Right renal cortex interstitium (tissue), 3 donors: ENCODE measurements around the gene SRL. TPM values are rescaled to one million over a fixed set of nuclear protein-coding genes. Genes with fewer than 3 reads are reported as not detected.
"Not testable (repeated sequence)": the region's sequence is repeated elsewhere in the genome, so short reads cannot be mapped to it uniquely, and the experiment has no call there.

Experiments used
- DNase-seq, 3 donors: peaks; one replicate each; pipeline ENCODE4 v3.0.0-alpha.2; 2013; ENCODE audit warnings: low read depth in 3 of 3, low spot score in 2 of 3
- polyA plus RNA-seq, 3 donors: library from polyadenylated mRNA; unstranded; fragments of 120-200 nt; gene quantifications; one replicate each; pipeline ENCODE4 v1.2.1, GENCODE V29; 2013; ENCODE audit not compliant: insufficient read length in 3 of 3

Gene SRL
- polyA plus RNA-seq, 3 donors = 1.2 to 1.6 (median 1.2) TPM

DNA sequence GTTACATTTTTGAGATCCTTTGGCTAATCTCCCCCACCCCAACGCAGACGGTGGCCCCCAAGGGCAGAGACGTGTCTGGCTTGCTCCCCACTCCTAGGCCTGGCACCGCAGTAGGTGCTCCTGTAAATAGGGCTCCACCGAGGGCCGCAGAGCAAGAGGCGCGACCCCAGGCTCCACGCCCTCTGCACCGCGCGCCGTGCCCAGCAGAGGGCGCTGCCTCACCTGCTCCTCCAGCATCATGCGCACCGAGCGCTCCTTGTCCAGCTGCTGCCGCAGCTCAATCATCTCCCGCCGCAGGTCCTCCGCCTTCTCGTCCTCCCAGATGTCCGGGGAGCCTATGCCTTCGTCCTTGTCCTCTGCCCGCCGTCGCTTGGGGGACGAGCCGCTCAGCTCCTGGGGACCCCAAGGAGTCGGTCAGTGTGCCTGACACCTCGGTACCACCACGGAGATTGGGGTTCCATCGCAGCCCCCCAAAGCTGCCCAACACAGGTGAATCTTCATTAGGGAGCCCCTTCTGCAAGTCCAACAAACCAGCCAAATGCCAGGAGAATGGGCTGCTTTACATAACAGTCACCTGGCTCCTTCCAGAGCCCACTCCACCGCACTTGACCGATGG, 19.8 kb upstream of the SRL start:
- no peak for DNase-seq

DNA sequence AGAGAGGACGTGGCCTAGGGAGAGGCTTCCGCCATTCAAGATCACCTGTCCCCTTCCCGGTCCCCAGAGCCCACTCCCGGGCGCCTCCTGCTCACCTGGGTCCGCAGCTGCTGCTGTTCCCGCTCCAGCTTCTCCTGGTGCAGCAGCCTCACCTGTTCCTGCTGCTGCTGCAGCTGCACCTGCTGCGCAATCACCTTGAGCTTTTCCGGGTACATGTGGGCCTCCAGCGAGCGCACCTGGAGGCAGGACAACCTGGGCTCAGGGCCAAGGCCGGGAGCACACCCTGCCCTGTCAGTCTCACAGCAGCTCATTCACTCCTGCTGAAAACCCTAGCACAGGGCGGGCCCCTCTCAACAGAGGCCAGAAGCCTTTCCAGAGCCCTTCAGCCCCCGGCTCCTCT, 18.5 kb upstream of the SRL start:
- no peak for DNase-seq

GRCh38 chr16:4257646-4258556, 16.0 kb upstream of the SRL start:
- no peak for DNase-seq

DNA sequence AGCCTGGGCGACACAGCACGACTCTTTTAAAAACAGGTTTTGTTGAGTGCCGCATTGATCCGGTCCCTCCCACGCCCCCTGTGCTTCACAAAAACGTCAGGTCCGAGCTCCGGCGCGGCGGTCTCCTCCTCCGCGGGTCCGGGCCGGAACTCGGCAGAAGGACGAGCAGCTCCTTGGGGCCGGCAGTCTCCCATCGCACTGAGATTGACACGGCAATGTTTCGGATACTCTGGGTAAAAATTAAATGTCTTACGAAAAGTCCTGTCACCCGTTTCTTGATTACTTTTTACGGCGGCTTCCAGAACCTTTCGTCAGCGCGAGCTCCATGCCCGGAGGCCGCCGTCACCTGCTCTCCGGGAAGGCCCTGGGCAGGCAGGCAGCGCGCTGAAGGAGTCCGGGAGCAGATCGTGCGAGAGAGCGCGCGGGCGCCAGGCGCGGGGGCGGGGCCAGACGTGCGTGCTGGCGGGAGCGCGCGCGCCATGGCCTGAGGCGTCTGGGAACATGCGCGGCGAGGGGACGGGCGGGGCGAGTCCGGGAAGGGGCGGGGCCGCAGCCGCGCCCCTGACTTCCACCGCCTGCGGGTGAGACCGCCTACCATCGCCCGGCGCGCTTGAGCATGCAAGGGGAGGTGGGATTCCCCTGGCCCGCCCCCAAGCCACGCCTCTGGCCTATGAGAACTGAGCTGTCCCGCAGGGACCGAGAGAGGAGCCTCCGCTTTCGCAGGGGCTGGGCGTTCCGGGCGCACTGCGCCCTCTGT, 11.7 kb upstream of the SRL start:
- peak; percentile 93 to 98 (median 96) for DNase-seq

- DNase-seq = not testable (repeated sequence)
Observed at GRCh38 chr16:4253012-4253393, 11.1 kb upstream of the SRL start.

GRCh38 chr16:4249530-4250308, 7.8 kb upstream of the SRL start:
- no peak for DNase-seq

DNA sequence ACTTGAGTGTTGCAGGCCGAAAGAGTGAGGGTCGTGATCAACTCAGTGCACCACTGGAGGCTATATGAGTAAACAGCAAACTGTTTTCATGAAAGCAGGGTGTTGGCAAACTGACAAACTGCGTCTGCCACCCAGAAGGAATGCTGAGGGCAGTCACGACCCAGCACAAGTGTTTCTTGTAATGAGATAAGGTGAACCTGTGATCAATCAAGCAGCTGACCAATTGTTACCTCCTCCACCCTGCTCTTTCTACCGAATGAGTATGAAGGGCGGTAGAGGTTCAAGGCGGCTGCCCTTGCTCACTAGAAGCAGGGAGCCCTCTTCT, 5.5 kb upstream of the SRL start:
- no peak for DNase-seq

GRCh38 chr16:4246777-4247459, 5.0 kb upstream of the SRL start:
- DNase-seq = no peak

DNA sequence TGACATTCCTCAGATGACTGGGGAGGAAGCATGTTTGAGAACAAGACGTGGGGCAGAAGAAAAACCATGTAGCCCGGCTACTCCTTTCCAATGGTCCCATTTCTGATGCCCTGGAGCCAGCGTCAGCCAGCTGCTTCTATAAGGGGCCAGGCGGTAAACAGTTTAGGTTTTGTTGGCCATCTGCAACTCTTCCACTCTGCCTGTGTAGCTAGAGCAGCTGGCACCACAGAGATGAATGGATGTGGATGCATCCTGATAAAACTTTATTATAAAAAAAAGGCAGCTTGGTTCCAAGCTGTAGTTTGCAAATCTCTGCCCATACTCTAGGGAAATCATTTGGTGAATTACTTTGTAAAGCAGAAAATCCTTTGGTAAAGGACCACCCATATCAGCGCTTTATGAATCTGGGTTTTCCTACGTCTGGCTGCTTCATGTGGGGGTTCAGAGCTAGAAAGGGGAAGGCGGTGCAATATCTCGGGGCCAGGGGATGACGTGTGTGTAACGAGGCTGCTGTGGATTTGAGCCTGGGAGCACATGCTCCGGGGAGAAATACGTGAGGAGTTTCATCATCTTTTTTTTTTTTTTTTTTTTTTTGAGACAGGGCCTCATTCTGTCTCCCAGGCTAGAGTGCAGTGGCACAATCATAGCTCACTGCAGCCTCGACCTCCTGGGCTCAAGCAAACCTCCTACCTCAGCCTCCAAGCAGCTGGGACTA, 3.4 kb upstream of the SRL start:
- DNase-seq = no peak

GRCh38 chr16:4244254-4245076, 2.6 kb upstream of the SRL start:
- no peak for DNase-seq

- DNase-seq = no peak
Observed at GRCh38 chr16:4241258-4241927, 487 bp downstream of the SRL start.

DNA sequence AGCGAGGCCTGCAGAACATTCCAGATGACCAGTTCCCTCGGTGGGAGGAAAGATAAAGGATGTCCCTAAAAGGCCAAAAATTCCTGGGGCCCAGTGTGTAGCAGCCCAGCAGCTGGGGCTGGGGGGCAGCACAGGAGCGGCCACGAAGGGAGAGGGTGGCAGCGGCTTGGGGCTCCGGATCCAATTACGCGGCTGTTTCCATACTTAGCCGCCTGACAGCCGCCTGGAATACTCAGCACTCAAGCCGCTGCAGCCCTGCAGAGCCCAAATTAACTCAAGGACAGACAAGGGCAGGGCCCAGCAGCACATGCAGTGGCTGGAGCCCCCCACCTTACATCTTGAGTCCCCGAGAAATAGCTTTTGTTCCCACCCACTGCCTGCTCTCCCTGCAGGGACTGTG, 1.3 kb downstream of the SRL start:
- no peak for DNase-seq

DNA sequence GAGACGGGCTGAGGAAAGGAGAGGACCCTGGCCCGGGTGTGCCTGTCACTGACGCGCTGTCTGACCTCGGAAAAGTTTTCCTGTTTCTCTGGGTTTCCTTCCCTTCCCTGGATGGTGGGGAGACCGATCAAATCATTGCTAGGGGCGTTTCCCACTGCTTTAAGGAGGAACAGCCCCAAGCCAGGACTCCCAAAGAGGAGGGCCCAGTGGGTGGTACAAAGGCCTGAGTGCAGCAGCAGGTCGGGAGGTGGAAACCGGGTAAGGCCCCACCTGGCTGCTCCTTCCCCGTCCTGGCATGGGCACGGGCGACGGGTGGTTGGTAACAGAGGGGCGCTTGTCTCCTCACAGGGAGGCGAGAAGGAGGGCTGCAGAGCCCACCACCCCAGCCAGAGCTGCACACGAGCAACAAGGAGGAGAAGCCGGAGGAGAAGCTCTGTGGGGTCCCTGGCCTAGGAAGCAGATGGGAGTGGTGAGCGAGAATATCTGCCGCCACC, 2.2 kb downstream of the SRL start:
- DNase-seq = no peak

- no peak for DNase-seq
Observed at GRCh38 chr16:4239020-4239419, 2.9 kb downstream of the SRL start.

GRCh38 chr16:4233431-4233830, 8.4 kb downstream of the SRL start:
- no peak for DNase-seq

DNA sequence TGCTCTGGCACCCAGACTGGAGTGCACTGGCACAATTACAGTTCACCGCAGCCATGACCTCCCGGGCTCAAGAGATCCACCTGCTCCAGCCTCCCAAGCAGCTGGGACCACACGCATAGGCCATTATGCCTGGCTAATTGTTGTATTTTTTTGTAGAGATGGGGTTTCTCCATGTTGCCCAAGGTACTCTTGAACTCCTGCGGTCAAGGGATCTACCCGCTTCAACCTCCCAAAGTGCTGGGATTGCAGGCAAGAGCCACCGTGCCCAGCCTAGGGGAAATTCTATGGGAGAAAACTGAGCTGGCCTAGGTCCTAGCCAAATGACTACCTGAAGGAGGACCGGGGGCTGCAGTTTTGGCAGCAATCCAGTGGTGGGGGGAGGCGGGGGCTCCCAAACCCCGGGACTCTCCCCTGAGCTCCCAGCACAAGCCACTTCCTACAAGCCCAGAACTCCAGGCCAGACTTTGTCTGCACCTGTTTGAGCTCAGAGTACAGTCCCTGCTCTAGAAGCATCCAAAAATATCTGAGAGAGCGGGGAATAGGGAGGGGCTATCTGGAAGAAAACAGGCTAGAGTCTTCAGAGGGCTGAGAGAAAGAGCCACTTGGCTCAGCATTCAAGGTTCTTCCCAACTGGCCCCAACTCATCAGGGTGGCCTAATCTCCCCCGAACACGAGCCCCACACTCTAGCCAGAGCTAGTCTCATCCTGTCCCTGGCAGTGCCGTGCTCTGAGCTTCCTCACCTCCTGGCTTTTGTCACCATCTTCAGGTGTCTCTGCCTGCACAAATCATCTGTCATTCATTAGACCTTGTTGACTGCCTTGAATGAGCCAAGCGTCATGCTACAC, 9.1 kb downstream of the SRL start:
- DNase-seq = no peak

DNA sequence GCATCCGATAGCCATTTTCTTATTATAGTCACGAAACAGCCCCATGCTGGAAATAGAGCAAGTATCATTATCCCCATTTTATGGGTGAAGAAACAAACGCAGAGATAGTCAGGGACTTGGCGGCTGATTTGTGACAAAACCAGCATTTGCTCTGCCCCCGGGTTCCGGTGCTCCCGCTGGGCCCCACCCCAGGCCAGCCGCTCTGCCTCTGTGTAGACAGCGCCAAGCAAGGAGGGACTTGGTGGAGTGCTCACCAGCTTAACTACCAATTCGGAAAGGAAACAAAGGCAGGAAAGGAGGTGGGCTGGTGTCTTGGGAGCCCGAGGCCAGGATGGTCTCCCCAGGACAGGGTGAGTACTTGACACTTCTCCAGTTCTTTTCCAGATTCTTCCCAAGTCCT, 10.0 kb downstream of the SRL start:
- no peak for DNase-seq
